C4-2B (cell line): ENCODE results near the gene ROBO3.

Experiments
- ZFX ChIP-seq: fragments of 450-650 bp; IDR thresholded peaks from 2 replicates; pipeline ENCODE4 v1.6.1; 2017
- TF ChIP-seq, protein P1 (sequence below): fragments of 450-650 bp; conservative IDR thresholded peaks from 2 replicates; pipeline ENCODE4 v1.5.1; 2017; ENCODE audit warnings: mild to moderate bottlenecking

DNA sequence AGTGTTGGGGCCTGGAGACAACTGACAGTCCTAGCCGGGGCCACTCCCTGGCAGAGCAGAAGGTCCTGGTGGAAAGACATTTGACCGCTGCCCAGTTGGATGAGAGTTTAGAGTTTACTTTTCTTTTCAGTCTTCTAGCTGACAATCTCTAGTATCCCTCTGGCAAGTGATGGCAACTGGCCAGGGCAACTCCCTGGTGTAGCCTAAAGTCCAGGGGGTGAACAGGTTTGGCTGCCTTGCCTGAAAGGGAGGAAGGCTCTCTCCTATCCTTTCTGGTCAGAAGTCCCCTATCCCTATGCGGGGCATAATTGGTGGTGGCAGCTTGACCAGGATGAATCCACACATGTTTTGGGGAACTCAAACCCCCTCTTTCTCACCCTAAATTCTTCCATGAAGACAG, 48.2 kb upstream of the ROBO3 start:
- TF ChIP-seq, protein P1, sequence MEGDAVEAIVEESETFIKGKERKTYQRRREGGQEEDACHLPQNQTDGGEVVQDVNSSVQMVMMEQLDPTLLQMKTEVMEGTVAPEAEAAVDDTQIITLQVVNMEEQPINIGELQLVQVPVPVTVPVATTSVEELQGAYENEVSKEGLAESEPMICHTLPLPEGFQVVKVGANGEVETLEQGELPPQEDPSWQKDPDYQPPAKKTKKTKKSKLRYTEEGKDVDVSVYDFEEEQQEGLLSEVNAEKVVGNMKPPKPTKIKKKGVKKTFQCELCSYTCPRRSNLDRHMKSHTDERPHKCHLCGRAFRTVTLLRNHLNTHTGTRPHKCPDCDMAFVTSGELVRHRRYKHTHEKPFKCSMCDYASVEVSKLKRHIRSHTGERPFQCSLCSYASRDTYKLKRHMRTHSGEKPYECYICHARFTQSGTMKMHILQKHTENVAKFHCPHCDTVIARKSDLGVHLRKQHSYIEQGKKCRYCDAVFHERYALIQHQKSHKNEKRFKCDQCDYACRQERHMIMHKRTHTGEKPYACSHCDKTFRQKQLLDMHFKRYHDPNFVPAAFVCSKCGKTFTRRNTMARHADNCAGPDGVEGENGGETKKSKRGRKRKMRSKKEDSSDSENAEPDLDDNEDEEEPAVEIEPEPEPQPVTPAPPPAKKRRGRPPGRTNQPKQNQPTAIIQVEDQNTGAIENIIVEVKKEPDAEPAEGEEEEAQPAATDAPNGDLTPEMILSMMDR, result no peak
- no peak for TF ChIP-seq ZFX
